Activated B cell treated with CpG ODN at 0.5 μM for 24 hours (primary cell): ENCODE measurements around the gene HLA-DMB. TPM values are rescaled to one million over a fixed set of nuclear protein-coding genes. Genes with fewer than 3 reads are reported as not detected.

Experiments used
- ATAC-seq: fragments of 200-7000 bp; cut with Tn5 transposase; one replicate; pipeline ENCODE4 v1.10.0; 2021; ENCODE audit warnings: low read depth, mild to moderate bottlenecking, moderate library complexity
- CTCF ChIA-PET: fragments of 350-600 bp; sonication (Branson Sonifier 250); formaldehyde crosslinking; loops from one replicate; lab custom pipeline; 2021; ENCODE audit warnings: antibody characterized with exemption; lab: Charles Lee
- POLR2A ChIA-PET: fragments of 350-600 bp; sonication (Branson Sonifier 250); formaldehyde crosslinking; loops from one replicate; lab custom pipeline; 2021; ENCODE audit warnings: antibody characterized with exemption; lab: Charles Lee
- DNase-seq: peaks from one replicate; pipeline ENCODE4 v3.0.0; 2022
- H3K27ac Mint-ChIP-seq: one replicate; pipeline ENCODE4 v1.8.0; 2020; ENCODE audit warnings: mixed read lengths
- H3K27me3 Mint-ChIP-seq: one replicate; pipeline ENCODE4 v1.8.0; 2021; ENCODE audit warnings: mixed read lengths
- H3K36me3 Mint-ChIP-seq: one replicate; pipeline ENCODE4 v1.8.0; 2021; ENCODE audit warnings: low read depth, mixed read lengths
- H3K4me1 Mint-ChIP-seq: one replicate; pipeline ENCODE4 v1.8.0; 2021; ENCODE audit warnings: mixed read lengths
- H3K4me3 Mint-ChIP-seq: one replicate; pipeline ENCODE4 v1.8.0; 2020; ENCODE audit warnings: mild to moderate bottlenecking, mixed read lengths
- H3K9me3 Mint-ChIP-seq: one replicate; pipeline ENCODE4 v1.8.0; 2020; ENCODE audit warnings: mixed read lengths
- CTCF ChIP-seq: fragments of 200-600 bp; IDR thresholded peaks from one replicate; pipeline ENCODE4 v1.8.0; 2022; ENCODE audit warnings: antibody characterized with exemption, mild to moderate bottlenecking
- intact Hi-C: fragments of 100-400 bp; cut with micrococcal nuclease; formaldehyde crosslinking; loops from one replicate; pipeline ENCODE4 v1.15.1; 2024
- total RNA-seq: library from RNA; stranded (reverse); gene quantifications from 2 replicates; pipeline ENCODE4 v1.2.3, GENCODE V29; 2022

HLA-DMB gene
- total RNA-seq, 1 donor from 2014 or later, result 365 TPM

GRCh38 chr6:32975886-32976285 is 35.1 kb upstream of the HLA-DMB start:
- no peak for TF ChIP-seq CTCF
- intact Hi-C loops, result loop anchor here (10.0 kb wide), 1 partner anchor 541 kb away; the partner anchor contains the start of gene HLA-DRA
- H3K4me1 Mint-ChIP-seq, result peaks cover 52% of the 10 kb centered on the region

GRCh38 chr6:32974541-32975308 is 33.9 kb upstream of the HLA-DMB start:
- Mint-ChIP-seq H3K27ac (peak overlapping the region; percentile 99), H3K9me3 (no peaks in the 10 kb centered on the region), H3K36me3 (peaks cover 96% of the 10 kb centered on the region), H3K4me1 (peaks cover 52% of the 10 kb centered on the region), H3K4me3 (peak overlapping the region; percentile 91), H3K27me3 (no peaks in the 10 kb centered on the region)
- TF ChIP-seq CTCF, result no peak
- ATAC-seq, result no peak
- POLR2A ChIA-PET, result interaction anchor here (0.7 to 14.0 kb wide), 16 partner anchors 10 to 1003 kb away, joined by 3 to 1150 read pairs (median 56); partner anchors contain the start of genes B3GALT4, DXO, HLA-DMA and HLA-DMB
- CTCF ChIA-PET, result interaction anchor here (1.0 to 11.4 kb wide), 8 partner anchors 10 to 173 kb away, joined by 3 to 151 read pairs (median 9); partner anchors contain the start of genes HLA-DMA and HLA-DMB
- intact Hi-C loops, result loop anchor here (1.0 to 10.0 kb wide), 5 partner anchors 89 to 540 kb away; partner anchors contain the start of genes HLA-DQB1, HLA-DRA and ZBTB22
- DNase-seq, result no peak

More at GRCh38 chr6:32975886-32976285, 35.1 kb upstream of the HLA-DMB start:
- ChIA-PET POLR2A (interaction anchor here (0.5 to 14.0 kb wide), 5 partner anchors 9 to 233 kb away, joined by 4 to 1150 read pairs (median 370); partner anchors contain the start of genes HLA-DMA and HLA-DMB), CTCF (interaction anchor here (0.7 to 11.4 kb wide), 5 partner anchors 9 to 90 kb away, joined by 3 to 151 read pairs (median 6); partner anchors contain the start of gene HLA-DMB)
- H3K27ac Mint-ChIP-seq, result peak overlapping the region; percentile 64
- ATAC-seq (no peak), DNase-seq (no peak)
- H3K36me3 Mint-ChIP-seq, result peaks cover 99% of the 10 kb centered on the region
- H3K9me3 Mint-ChIP-seq, result no peaks in the 10 kb centered on the region
- no peaks in the 10 kb centered on the region for H3K27me3 Mint-ChIP-seq
- peak overlapping the region; percentile 91 for H3K4me3 Mint-ChIP-seq

- ChIA-PET CTCF (interaction anchor here (1.0 to 11.4 kb wide), 6 partner anchors 11 to 174 kb away, joined by 3 to 151 read pairs (median 16); partner anchors contain the start of genes HLA-DMA and HLA-DMB), POLR2A (interaction anchor here (0.7 to 14.0 kb wide), 16 partner anchors 11 to 1002 kb away, joined by 3 to 1150 read pairs (median 56); partner anchors contain the start of genes B3GALT4, DXO, HLA-DMA and HLA-DMB)
- ATAC-seq (no peak), DNase-seq (no peak)
- H3K27ac Mint-ChIP-seq, result peak overlapping the region; percentile 99
- H3K9me3 Mint-ChIP-seq, result no peaks in the 10 kb centered on the region
- no peaks in the 10 kb centered on the region for H3K27me3 Mint-ChIP-seq
- H3K36me3 Mint-ChIP-seq, result peaks cover 92% of the 10 kb centered on the region
- no peak for TF ChIP-seq CTCF
- intact Hi-C loops, result loop anchor here (1.0 to 10.0 kb wide), 5 partner anchors 89 to 539 kb away; partner anchors contain the start of genes HLA-DQB1, HLA-DRA and ZBTB22
- H3K4me3 Mint-ChIP-seq, result peak overlapping the region; percentile 91
- H3K4me1 Mint-ChIP-seq, result peaks cover 51% of the 10 kb centered on the region
Measured at GRCh38 chr6:32974016-32974333, 33.1 kb upstream of the HLA-DMB start.

GRCh38 chr6:32973144-32974015 is 32.6 kb upstream of the HLA-DMB start:
- DNase-seq, result no peak
- ChIA-PET POLR2A (interaction anchor here (0.6 to 14.0 kb wide), 34 partner anchors 12 to 1002 kb away, joined by 3 to 1150 read pairs (median 13); partner anchors contain the start of genes B3GALT4, DXO, HLA-DMA and HLA-DMB), CTCF (interaction anchor here (1.0 to 11.4 kb wide), 10 partner anchors 9 to 174 kb away, joined by 3 to 151 read pairs (median 16); partner anchors contain the start of genes HLA-DMA and HLA-DMB)
- TF ChIP-seq CTCF, result no peak
- ATAC-seq, result no peak
- no peaks in the 10 kb centered on the region for H3K9me3 Mint-ChIP-seq
- intact Hi-C loops, result loop anchor here (1.0 to 10.0 kb wide), 9 partner anchors 11 to 539 kb away; partner anchors contain the start of genes HLA-DOA, HLA-DQB1, HLA-DRA and TAP2
- peaks cover 47% of the 10 kb centered on the region for H3K4me1 Mint-ChIP-seq
- H3K27me3 Mint-ChIP-seq, result no peaks in the 10 kb centered on the region
- H3K4me3 Mint-ChIP-seq, result peak overlapping the region; percentile 91
- peak overlapping the region; percentile 99 for H3K27ac Mint-ChIP-seq
- H3K36me3 Mint-ChIP-seq, result peaks cover 88% of the 10 kb centered on the region
